GM21619 (cell line): ENCODE measurements around the gene ALOX12.
"Not testable (repeated sequence)": the region's sequence is repeated elsewhere in the genome, so short reads cannot be mapped to it uniquely, and the experiment has no call there.

Experiments used
- ATAC-seq: cut with Tn5 transposase; IDR thresholded peaks from one replicate; pipeline ENCODE4 v1.9.1; 2021; ENCODE audit not compliant: unreplicated experiment

ALOX12 gene, protein sequence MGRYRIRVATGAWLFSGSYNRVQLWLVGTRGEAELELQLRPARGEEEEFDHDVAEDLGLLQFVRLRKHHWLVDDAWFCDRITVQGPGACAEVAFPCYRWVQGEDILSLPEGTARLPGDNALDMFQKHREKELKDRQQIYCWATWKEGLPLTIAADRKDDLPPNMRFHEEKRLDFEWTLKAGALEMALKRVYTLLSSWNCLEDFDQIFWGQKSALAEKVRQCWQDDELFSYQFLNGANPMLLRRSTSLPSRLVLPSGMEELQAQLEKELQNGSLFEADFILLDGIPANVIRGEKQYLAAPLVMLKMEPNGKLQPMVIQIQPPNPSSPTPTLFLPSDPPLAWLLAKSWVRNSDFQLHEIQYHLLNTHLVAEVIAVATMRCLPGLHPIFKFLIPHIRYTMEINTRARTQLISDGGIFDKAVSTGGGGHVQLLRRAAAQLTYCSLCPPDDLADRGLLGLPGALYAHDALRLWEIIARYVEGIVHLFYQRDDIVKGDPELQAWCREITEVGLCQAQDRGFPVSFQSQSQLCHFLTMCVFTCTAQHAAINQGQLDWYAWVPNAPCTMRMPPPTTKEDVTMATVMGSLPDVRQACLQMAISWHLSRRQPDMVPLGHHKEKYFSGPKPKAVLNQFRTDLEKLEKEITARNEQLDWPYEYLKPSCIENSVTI

GRCh38 chr17:6995500-6996255 lies at the start of gene ALOX12:
ALOX12 (plus strand) TSS chr17:6996049; CDS start chr17:6996118, 69 bp downstream.
- no peak for ATAC-seq

DNA sequence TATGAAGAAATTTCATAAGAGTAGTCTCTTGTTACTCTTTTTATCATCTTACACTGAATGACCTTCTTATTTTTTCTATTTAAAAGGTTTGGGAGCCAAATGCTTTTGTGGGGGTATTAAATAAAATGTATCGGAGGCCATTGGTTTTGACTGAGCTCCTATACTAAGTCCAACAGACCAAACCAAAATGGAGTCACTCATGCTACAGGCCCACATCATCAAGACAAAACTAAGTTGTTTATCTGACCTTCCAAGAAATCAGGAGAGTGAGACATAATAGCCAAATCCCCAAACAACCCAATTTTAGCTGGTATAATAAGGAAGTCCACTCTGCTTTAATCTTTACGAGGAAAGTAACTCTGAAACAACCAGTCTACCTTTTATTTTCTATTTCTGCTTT lies 48.1 kb upstream of the ALOX12 start:
- ATAC-seq = no peak

GRCh38 chr17:6948562-6948961 lies 47.3 kb upstream of the ALOX12 start:
- ATAC-seq = no peak

DNA sequence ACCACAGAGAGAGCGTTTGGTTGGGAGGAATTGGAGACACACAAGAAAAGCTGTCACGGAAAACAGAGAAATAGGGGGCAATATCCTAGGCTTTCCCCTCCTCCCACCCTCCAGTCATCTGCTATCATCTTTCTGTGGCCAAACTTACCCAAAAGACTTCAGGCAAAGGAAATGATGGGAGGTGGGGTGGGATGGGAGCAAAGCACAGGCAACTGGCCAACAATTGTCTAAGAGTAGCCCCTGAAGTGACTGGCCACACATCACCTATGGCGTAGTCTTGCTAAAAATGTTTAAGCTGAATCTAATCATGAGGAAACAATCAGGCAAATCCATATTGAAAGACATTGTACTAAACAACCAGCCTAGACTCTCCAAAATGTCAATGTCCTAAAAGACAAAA lies 46.9 kb upstream of the ALOX12 start:
- no peak for ATAC-seq

- ATAC-seq = not testable (repeated sequence)
These were observed 44.9 kb upstream of the ALOX12 start for GRCh38 chr17:6950938-6951337.

DNA sequence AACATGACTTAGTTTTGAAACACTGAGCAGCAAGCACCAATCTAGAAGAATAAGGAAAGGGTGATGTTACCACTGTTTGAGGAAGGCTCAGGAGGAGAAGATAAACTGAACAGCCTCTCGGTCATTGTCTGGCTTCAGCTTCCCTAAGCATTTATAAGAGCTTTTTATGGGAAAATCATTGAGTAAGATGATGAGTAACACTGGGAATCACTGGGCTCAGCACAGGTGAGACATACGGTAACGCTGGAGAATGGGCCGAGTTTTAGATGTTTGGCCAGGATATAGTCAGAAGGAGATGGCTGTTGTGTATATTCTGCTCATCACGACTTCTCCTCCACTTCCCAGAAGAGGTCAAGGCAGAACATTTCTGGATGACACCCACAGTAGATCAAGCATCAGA lies 42.2 kb upstream of the ALOX12 start:
- ATAC-seq = no peak

GRCh38 chr17:6959700-6960099 lies 36.1 kb upstream of the ALOX12 start:
- no peak for ATAC-seq

- no peak for ATAC-seq
These were observed 26.5 kb upstream of the ALOX12 start for GRCh38 chr17:6969323-6969726.

DNA sequence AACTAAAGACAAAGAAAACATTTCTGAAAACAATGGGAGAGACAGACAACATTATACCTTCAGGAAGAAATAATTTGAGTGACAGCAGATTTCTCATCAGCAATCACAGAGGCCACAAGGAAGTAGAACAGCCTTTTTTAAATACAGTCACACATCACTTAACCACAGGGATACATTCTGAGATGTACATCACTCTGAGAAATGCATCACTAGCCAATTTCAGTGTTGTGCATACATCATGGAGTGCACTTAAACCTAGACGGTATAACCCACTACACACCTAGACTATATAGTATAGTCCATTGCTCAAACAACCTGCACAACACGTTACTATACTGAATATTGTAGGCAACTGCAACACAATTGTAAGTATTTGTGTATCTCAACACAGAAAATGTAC lies 24.9 kb upstream of the ALOX12 start:
- no peak for ATAC-seq

DNA sequence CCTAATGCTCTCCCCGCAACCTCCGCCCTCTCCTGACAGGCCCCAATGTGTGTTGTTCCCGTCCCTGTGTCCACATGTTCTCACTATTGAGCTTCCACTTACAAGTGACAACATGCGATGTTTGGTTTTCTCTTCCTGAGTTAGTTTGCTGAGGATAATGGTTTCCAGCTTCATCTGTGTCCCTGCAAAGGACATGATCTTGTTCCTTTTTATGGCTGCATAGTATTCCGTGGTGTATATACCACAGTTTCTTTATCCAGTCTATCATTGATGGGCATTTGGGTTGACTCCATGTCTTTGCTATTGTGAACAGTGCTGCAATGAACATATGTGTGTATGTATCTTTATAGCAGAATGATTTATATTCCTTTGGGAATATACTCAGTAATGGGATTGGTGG lies 16.4 kb upstream of the ALOX12 start:
- not testable (repeated sequence) for ATAC-seq

- ATAC-seq = no peak
These were observed 14.4 kb upstream of the ALOX12 start for GRCh38 chr17:6981426-6981825.

DNA sequence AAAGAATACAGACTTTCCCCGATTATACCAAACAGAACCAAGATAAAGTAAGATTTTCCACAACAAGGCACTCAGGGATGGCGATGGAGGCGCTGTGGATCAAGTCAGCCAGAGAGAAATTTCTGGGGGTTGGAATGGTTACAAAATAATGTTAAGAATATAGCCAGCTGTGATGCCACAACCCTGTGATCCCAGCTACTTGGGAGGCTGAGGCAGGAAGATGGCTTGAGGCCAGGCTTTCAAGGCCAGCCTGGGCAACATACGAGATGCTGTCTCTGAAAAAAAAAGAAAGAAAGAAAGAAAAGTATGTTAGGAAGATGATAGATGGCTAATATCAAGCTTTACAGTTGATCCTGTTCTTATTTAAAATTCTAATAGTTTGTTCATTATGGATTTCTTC lies 10.6 kb upstream of the ALOX12 start:
- no peak for ATAC-seq

- no peak for ATAC-seq
These were observed 9.2 kb upstream of the ALOX12 start for GRCh38 chr17:6986676-6987075.

DNA sequence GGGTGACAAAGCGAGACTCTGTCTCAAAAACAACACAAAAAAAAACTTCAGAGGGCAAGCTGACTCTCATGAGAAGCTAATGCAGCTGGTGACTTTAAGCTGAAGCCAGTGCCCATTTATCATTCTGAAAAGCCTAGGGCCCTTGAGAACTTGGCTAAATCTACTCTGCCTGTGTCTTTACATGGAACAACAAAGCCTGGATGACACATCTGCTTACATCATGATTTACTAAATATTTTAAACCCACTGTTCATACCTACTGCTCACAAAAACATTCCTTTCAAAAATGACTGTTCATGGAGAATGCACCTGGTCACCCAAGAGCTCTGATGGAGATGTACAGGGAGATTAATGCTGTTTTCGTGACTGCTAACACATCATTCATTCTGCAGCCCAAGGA lies 6.1 kb upstream of the ALOX12 start:
- no peak for ATAC-seq

- ATAC-seq = not testable (repeated sequence)
These were observed 2.2 kb upstream of the ALOX12 start for GRCh38 chr17:6993613-6994056.

GRCh38 chr17:6994118-6994598 lies 1.7 kb upstream of the ALOX12 start:
- no peak for ATAC-seq

DNA sequence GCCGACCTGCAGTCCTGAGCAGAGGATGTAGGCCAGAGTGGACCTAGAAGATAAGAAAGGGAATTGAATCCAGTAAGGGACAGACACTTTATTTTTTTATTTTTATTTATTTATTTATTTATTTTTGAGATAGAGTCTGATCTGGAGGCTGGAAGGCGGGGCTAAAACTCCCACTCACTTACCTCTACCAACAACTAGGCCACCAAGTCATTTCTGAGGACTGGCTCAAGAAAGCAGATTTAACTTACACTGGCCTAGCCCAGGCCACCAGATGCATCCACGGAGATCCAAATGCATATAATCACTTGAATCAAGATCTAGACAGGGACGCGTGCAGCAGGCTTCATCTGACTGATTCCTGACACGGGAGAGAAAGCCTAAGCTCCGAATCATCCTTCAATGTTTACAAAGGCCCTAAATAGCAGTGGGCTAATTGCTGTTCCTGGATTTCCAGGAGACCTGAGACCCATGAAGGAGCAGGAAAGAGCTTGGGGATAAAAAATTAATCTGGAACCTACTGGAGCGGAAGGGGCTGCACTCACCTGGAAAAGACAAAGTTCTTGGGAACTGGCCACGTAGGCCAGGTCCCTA lies 1.1 kb upstream of the ALOX12 start:
- ATAC-seq = no peak

DNA sequence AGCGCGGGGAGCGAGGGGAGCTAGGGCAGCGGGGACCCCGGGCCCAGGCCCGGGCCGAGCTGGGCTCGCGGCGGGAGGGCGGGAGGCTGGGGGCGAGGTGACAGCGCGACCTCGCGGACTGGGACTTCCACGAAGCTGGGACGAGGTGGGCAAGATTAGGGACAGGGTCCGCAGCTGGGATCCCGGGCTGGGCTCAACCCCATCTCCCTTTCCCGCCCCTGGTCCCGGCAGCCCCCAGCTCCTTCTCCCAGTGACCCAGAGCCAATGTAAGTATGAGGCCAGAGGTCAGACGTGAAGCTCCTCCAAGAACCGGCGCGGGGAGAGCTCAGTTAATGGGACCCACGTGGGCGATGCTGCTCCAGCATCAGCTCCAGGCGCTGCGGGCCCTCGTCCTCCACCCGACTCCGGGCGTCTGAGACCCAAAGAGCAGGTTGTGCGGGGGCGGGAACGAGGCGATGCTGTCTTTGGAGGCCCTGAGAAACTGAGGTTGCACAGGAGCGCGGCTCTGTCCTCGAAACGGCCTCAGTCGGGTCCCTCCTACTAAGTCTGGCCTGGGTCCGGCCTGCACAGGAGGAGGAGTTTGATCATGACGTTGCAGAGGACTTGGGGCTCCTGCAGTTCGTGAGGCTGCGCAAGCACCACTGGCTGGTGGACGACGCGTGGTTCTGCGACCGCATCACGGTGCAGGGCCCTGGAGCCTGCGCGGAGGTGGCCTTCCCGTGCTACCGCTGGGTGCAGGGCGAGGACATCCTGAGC lies 585 bp downstream of the ALOX12 start:
- no peak for ATAC-seq

- no peak for ATAC-seq
These were observed 1.3 kb downstream of the ALOX12 start for GRCh38 chr17:6997171-6997570.

GRCh38 chr17:6998855-6999508 lies 3.1 kb downstream of the ALOX12 start:
- no peak for ATAC-seq
